Esophagus squamous epithelium (tissue), 5 donors: ENCODE measurements around the gene ROBO3. TPM values are rescaled to one million over a fixed set of nuclear protein-coding genes. Genes with fewer than 3 reads are reported as not detected.
A peak's percentile ranks its signal among the peaks of the same experiment; 100 is the strongest.

ENCODE experiments used
- DNase-seq: peaks from one replicate; lab custom pipeline; 2025; lab: John Stamatoyannopoulos, UW
- H3K27ac ChIP-seq, 4 donors: fragments of 200-600 bp; sonication (generic); one replicate each; pipeline ENCODE4 v1.5.1; 2016 to 2019; ENCODE audit warnings: mild to moderate bottlenecking in 1 of 4
- H3K27me3 ChIP-seq, 4 donors: fragments of 200-600 bp; sonication (generic); 1 replicate in 3 of 4; 2 replicates in 1 of 4; pipeline versions ENCODE4 v1.5.1 to v1.6.0; 2017 to 2021; ENCODE audit warnings: antibody characterized with exemption in 1 of 4
- H3K36me3 ChIP-seq, 3 donors: fragments of 200-600 bp; sonication (generic); one replicate each; pipeline ENCODE4 v1.5.1; 2016 to 2019
- H3K4me1 ChIP-seq, 3 donors: fragments of 200-600 bp; sonication (generic); one replicate each; pipeline ENCODE4 v1.5.1; 2017 to 2019
- H3K4me3 ChIP-seq, 4 donors: fragments of 200-600 bp; sonication (generic); 1 replicate in 3 of 4; 2 replicates in 1 of 4; pipeline ENCODE4 v1.5.1; 2016 to 2019; ENCODE audit warnings: mild to moderate bottlenecking in 2 of 4, moderate library complexity in 1 of 4
- H3K9me3 ChIP-seq, 3 donors: fragments of 200-600 bp; sonication (generic); one replicate each; pipeline ENCODE4 v1.5.1; 2016 to 2019
- CTCF ChIP-seq, 6 experiments: fragments of 450-650 bp in 4 of 6; fragments of 200-600 bp in 2 of 6; sonication (generic) in 2 of 6; IDR thresholded peaks; one replicate each; pipeline ENCODE4 v1.5.1; 2016 to 2019; ENCODE audit warnings: antibody characterized with exemption in 6 of 6, mild to moderate bottlenecking in 4 of 6, moderate library complexity in 4 of 6
- POLR2A ChIP-seq, 4 donors: fragments of 450-650 bp; IDR thresholded peaks; one replicate each; pipeline ENCODE4 v1.6.1; 2017; ENCODE audit warnings: antibody characterized with exemption in 4 of 4, mild to moderate bottlenecking in 4 of 4, moderate library complexity in 3 of 4
- WGBS, 2 donors: methylation state at CpG; one replicate each; pipeline ENCODE4 v1.1.5; 2018; 5-methylcytosine and 5-hydroxymethylcytosine counted together
- intact Hi-C: fragments of 100-400 bp; cut with DNase I; formaldehyde crosslinking; loops from one replicate; pipeline ENCODE4 v1.15.0; 2022
- total RNA-seq, 4 donors: library from RNA; depleted of rRNA; stranded (reverse); fragments of >200 nt; gene quantifications; one replicate each; pipeline ENCODE4 v1.1.0, GENCODE V29; 2016
- donor health status: DM: yes; HTN: yes; CAD: no.

Gene ROBO3
- total RNA-seq = 10 to 100 TPM in 1 of 4 donors, 1 to 10 TPM in 3; 1.8 to 12.4 (median 3.8) TPM

- DNase-seq = no peak
- intact Hi-C loops = no loop called here
- Histone ChIP-seq H3K4me3 (peak within 1 kb of the TSS in 3 of 4 donors; percentile 18 to 56 (median 28)), H3K27ac (no peak within 1 kb of the TSS), H3K36me3 (no peaks in the 10 kb centered on the region), H3K27me3 (peaks cover 25 to 100% (median 61%) of the 10 kb centered on the region in 4 donors), H3K9me3 (no peaks in the 10 kb centered on the region), H3K4me1 (peaks cover 13 to 65% (median 39%) of the 10 kb centered on the region in 3 donors)
- TF ChIP-seq POLR2A (IDR thresholded peaks at IDR 0.05) (no peak), CTCF (IDR thresholded peaks at IDR 0.05) (no peak)
- 4 to 5% methylated on average over 10 to 23 of the region's 53 CpGs for WGBS, 2 donors
Observed at GRCh38 chr11:124865181-124865901, at the start of gene ROBO3. TSS of gene ROBO3 (plus strand) at chr11:124865432. CDS start at chr11:124865578, 146 bp downstream.

- Histone ChIP-seq H3K36me3 (no peaks in the 10 kb centered on the region), H3K9me3 (no peaks in the 10 kb centered on the region), H3K4me3 (no peak overlapping the region), H3K27ac (no peak overlapping the region), H3K27me3 (peaks cover 0 to 59% (median 0%) of the 10 kb centered on the region in 4 donors), H3K4me1 (no peaks in the 10 kb centered on the region)
- no peak for DNase-seq
- intact Hi-C loops = no loop called here
- TF ChIP-seq POLR2A (IDR thresholded peaks at IDR 0.05) (no peak), CTCF (IDR thresholded peaks at IDR 0.05) (no peak)
- 80 to 85% methylated on average over 2 to 3 of the region's 3 CpGs for WGBS, 2 donors
Observed at GRCh38 chr11:124817036-124817435, 48.2 kb upstream of the ROBO3 start.

- H3K36me3 ChIP-seq = no peaks in the 10 kb centered on the region
- H3K27ac ChIP-seq = no peak overlapping the region
- no peaks in the 10 kb centered on the region for H3K4me1 ChIP-seq
- TF ChIP-seq CTCF (IDR thresholded peaks at IDR 0.05) = no peak
- no peak for TF ChIP-seq POLR2A (IDR thresholded peaks at IDR 0.05)
- intact Hi-C loops = no loop called here
- no peaks in the 10 kb centered on the region for H3K9me3 ChIP-seq
- no peak overlapping the region for H3K4me3 ChIP-seq
- H3K27me3 ChIP-seq = peaks cover 0 to 29% (median 0%) of the 10 kb centered on the region in 4 donors
- 69% methylated on average over 6 of the region's 6 CpGs for whole genome bisulfite sequencing, 2 donors
- DNase-seq = no peak
Observed at GRCh38 chr11:124821995-124822730, 43.1 kb upstream of the ROBO3 start.

- no peak overlapping the region for H3K27ac ChIP-seq
- TF ChIP-seq POLR2A (IDR thresholded peaks at IDR 0.05) = no peak
- TF ChIP-seq CTCF (IDR thresholded peaks at IDR 0.05) = no peak
- H3K4me3 ChIP-seq = no peak overlapping the region
- peaks cover 0 to 17% (median 0%) of the 10 kb centered on the region in 4 donors for H3K27me3 ChIP-seq
- H3K9me3 ChIP-seq = no peaks in the 10 kb centered on the region
- no peak for DNase-seq
- intact Hi-C loops = no loop called here
- H3K4me1 ChIP-seq = no peaks in the 10 kb centered on the region
- 55 to 65% methylated on average over 7 to 8 of the region's 8 CpGs for WGBS, 2 donors
- no peaks in the 10 kb centered on the region for H3K36me3 ChIP-seq
Observed at GRCh38 chr11:124823512-124824376, 41.5 kb upstream of the ROBO3 start.
